Fibroblast of lung (primary cell): ENCODE results near the gene DOCK4. TPM values are rescaled to one million over a fixed set of nuclear protein-coding genes. Genes with fewer than 3 reads are reported as not detected.

ENCODE experiments used
- DNase-seq, 2 donors: peaks; one replicate each; pipeline versions ENCODE4 v3.0.0 to v3.0.0-alpha.2; 2010; ENCODE audit warnings: low read depth in 2 of 2
- H2AFZ ChIP-seq: 2 replicates; pipeline ENCODE4 v1.5.1; 2012; ENCODE audit warnings: low read length, control low read depth, inconsistent platforms
- H3K27ac ChIP-seq: 2 replicates; pipeline ENCODE4 v1.5.1; 2011; ENCODE audit warnings: low read length, control low read depth; ENCODE audit not compliant: insufficient read depth
- H3K27me3 ChIP-seq: 2 replicates; pipeline ENCODE4 v1.5.1; 2011; ENCODE audit warnings: mild to moderate bottlenecking, low read length; ENCODE audit not compliant: control insufficient read depth, insufficient read depth
- H3K36me3 ChIP-seq: 2 replicates; pipeline ENCODE4 v1.5.1; 2011; ENCODE audit warnings: low read length; ENCODE audit not compliant: control insufficient read depth, insufficient read depth
- H3K4me1 ChIP-seq: 2 replicates; pipeline ENCODE4 v1.5.1; 2011; ENCODE audit warnings: low read length; ENCODE audit not compliant: control insufficient read depth, insufficient read depth; ENCODE audit errors: extremely low read depth
- H3K4me2 ChIP-seq: 2 replicates; pipeline ENCODE4 v1.5.1; 2011; ENCODE audit warnings: low read length, control low read depth; ENCODE audit not compliant: insufficient read depth; ENCODE audit errors: extremely low read depth
- H3K4me3 ChIP-seq, 4 experiments: fragments of 200-600 bp in 1 of 4; sonication (generic) in 1 of 4; replicated peaks in 1 of 4; 2 replicates each; pipeline ENCODE4 v1.5.1; 2011 to 2016; ENCODE audit warnings: low read length in 4 of 4, low read depth in 3 of 4, mild to moderate bottlenecking in 3 of 4, control low read depth in 2 of 4, inconsistent platforms in 1 of 4, mixed read lengths in 1 of 4; ENCODE audit not compliant: insufficient read depth in 1 of 4; ENCODE audit errors: control extremely low read depth in 1 of 4
- H3K79me2 ChIP-seq: 2 replicates; pipeline ENCODE4 v1.5.1; 2012; ENCODE audit warnings: mild to moderate bottlenecking, low read length, inconsistent platforms; ENCODE audit not compliant: control insufficient read depth, insufficient read depth
- H3K9ac ChIP-seq: 2 replicates; pipeline ENCODE4 v1.5.1; 2011; ENCODE audit warnings: mild to moderate bottlenecking, low read length, control low read depth; ENCODE audit not compliant: insufficient read depth
- H3K9me3 ChIP-seq: 2 replicates; pipeline ENCODE4 v1.5.1; 2012; ENCODE audit warnings: low read depth, low read length; ENCODE audit not compliant: control insufficient read depth, insufficient read depth
- H4K20me1 ChIP-seq: 2 replicates; pipeline ENCODE4 v1.5.1; 2011; ENCODE audit warnings: low read length; ENCODE audit not compliant: control insufficient read depth, insufficient read depth; ENCODE audit errors: extremely low read depth
- EZH2 ChIP-seq: IDR thresholded peaks from 2 replicates; pipeline ENCODE4 v1.5.1; 2012; ENCODE audit warnings: low read length, control low read depth, mild to moderate bottlenecking; ENCODE audit errors: missing control alignments
- polyA plus RNA-seq, 2 donors: library from polyadenylated mRNA; depleted of rRNA in 1 of 2; stranded (reverse) in 1 of 2; unstranded in 1 of 2; fragments of >200 nt; gene quantifications; 2 replicates each; pipeline ENCODE4 v1.2.1, GENCODE V29; 2011 to 2012; ENCODE audit warnings: missing spikeins in 1 of 2
- total RNA-seq: library from RNA; depleted of rRNA; stranded (reverse); fragments of >200 nt; gene quantifications from 2 replicates; pipeline ENCODE4 v1.2.1, GENCODE V29; 2014
- TF ChIP-seq, protein P1 (sequence below), 2 donors: IDR thresholded peaks in 1 of 2; conservative IDR thresholded peaks in 1 of 2; 1 replicate in 1 of 2; 2 replicates in 1 of 2; pipeline ENCODE4 v1.5.1; 2011 to 2012; ENCODE audit warnings: low read length in 2 of 2, control low read depth in 1 of 2, inconsistent platforms in 1 of 2, low read depth in 1 of 2, mild to moderate bottlenecking in 1 of 2

Gene DOCK4
- total and polyA plus RNA-seq, 2 donors (not counting 1 experiment from before 2014, with no cell fraction given): 20.8 to 39.3 TPM

DNA sequence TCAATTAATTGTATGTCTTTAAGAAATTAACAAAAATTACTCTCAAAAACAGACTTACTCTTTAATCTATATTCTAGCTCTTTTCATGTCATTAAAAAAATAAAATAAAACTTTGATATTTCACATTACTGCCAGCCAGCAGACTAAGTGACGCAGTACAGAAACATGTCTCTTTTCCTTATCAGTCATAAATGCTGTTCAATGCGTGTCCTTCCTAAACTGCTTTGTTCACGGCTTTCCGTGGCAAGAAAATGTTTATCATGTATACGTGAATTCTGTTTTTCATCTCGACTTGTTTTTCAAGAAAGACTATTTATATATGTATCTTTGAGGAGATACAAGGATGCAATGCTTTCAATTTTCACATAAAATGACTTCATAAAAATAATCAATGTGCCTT is 182.4 kb downstream of the DOCK4 start:
- no peaks in the 10 kb centered on the region for H3K27me3 ChIP-seq
- H3K4me2 ChIP-seq: no peak overlapping the region
- H3K4me1 ChIP-seq: peaks cover 5% of the 10 kb centered on the region
- no peaks in the 10 kb centered on the region for H3K79me2 ChIP-seq
- no peak overlapping the region for H2AFZ ChIP-seq
- no peak overlapping the region for H3K27ac ChIP-seq
- no peak for DNase-seq
- H3K4me3 ChIP-seq: no peak overlapping the region
- H3K9ac ChIP-seq: no peak overlapping the region
- no peaks in the 10 kb centered on the region for H4K20me1 ChIP-seq
- H3K36me3 ChIP-seq: no peaks in the 10 kb centered on the region
- no peak for TF ChIP-seq EZH2
- TF ChIP-seq, protein P1, sequence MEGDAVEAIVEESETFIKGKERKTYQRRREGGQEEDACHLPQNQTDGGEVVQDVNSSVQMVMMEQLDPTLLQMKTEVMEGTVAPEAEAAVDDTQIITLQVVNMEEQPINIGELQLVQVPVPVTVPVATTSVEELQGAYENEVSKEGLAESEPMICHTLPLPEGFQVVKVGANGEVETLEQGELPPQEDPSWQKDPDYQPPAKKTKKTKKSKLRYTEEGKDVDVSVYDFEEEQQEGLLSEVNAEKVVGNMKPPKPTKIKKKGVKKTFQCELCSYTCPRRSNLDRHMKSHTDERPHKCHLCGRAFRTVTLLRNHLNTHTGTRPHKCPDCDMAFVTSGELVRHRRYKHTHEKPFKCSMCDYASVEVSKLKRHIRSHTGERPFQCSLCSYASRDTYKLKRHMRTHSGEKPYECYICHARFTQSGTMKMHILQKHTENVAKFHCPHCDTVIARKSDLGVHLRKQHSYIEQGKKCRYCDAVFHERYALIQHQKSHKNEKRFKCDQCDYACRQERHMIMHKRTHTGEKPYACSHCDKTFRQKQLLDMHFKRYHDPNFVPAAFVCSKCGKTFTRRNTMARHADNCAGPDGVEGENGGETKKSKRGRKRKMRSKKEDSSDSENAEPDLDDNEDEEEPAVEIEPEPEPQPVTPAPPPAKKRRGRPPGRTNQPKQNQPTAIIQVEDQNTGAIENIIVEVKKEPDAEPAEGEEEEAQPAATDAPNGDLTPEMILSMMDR (conservative IDR thresholded peaks at IDR 0.05 in 1 of 2, IDR thresholded peaks at IDR 0.05 in 1 of 2; ENCODE audit: low read depth in 1 of 2, low read length in 2 of 2): no peak
- no peaks in the 10 kb centered on the region for H3K9me3 ChIP-seq

DNA sequence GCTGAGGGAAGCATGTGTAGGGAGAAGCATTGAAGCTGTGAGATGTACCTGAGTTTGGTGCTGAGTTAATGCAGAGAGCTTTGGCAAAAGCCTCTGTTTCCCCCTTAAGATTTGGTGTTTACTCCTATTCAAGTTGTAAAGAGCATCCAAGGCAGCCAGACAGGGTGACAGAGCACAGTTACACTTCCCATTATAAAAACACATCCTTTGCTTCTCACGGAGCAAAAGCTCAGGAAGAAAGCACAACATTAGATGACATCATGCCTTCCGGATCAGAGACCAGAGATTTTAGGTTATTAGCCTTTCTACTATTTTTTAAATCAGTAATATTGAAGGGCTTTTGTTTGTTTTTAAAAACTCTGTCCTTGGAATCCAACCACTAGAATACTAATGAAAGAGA is 182.9 kb downstream of the DOCK4 start:
- H3K27ac ChIP-seq: no peak overlapping the region

DNA sequence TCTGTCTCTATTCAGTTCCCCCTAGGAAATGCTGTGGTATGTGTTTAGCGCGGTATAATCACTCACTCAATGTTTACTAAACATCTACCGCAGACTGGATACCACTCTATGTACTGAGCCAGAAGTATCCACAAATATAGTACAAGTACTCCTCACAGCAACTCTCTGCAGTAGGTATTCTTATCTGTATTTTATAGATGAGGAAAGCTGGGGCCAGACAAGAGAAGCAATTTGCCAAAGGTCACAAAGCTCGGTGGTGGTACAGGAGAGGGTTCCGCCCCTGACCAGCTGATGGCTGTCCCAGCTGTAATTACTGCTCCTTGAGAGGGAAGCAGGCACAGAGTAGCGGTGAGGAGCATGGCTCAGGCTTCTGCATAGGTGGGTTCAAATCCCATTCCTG is 184.1 kb downstream of the DOCK4 start:
- TF ChIP-seq, protein P1 (conservative IDR thresholded peaks at IDR 0.05 in 1 of 2, IDR thresholded peaks at IDR 0.05 in 1 of 2; ENCODE audit: low read depth in 1 of 2, low read length in 2 of 2): no peak
- TF ChIP-seq EZH2: no peak
- Histone ChIP-seq H3K4me3 (no peak overlapping the region), H3K4me2 (no peak overlapping the region), H3K4me1 (peaks cover 5% of the 10 kb centered on the region), H3K9me3 (no peaks in the 10 kb centered on the region), H3K27ac (no peak overlapping the region), H3K79me2 (no peaks in the 10 kb centered on the region), H4K20me1 (no peaks in the 10 kb centered on the region), H2AFZ (no peak overlapping the region), H3K9ac (no peak overlapping the region), H3K27me3 (no peaks in the 10 kb centered on the region), H3K36me3 (no peaks in the 10 kb centered on the region)
- DNase-seq: no peak

More for the DNA sequence above, 182.9 kb downstream of the DOCK4 start:
- Histone ChIP-seq H3K27me3 (no peaks in the 10 kb centered on the region), H3K36me3 (no peaks in the 10 kb centered on the region), H3K9me3 (no peaks in the 10 kb centered on the region), H3K4me2 (no peak overlapping the region), H3K4me1 (peaks cover 5% of the 10 kb centered on the region), H2AFZ (no peak overlapping the region), H3K4me3 (no peak overlapping the region), H3K79me2 (no peaks in the 10 kb centered on the region), H3K9ac (no peak overlapping the region), H4K20me1 (no peaks in the 10 kb centered on the region)
- no peak for TF ChIP-seq EZH2
- no peak for DNase-seq
